GM19043 (cell line): Measurements from ENCODE around the gene TRMO.

Source experiments
- ATAC-seq: cut with Tn5 transposase; IDR thresholded peaks from one replicate; pipeline ENCODE4 v1.9.1; 2021; ENCODE audit warnings: low read depth; ENCODE audit not compliant: unreplicated experiment

The TRMO gene

DNA sequence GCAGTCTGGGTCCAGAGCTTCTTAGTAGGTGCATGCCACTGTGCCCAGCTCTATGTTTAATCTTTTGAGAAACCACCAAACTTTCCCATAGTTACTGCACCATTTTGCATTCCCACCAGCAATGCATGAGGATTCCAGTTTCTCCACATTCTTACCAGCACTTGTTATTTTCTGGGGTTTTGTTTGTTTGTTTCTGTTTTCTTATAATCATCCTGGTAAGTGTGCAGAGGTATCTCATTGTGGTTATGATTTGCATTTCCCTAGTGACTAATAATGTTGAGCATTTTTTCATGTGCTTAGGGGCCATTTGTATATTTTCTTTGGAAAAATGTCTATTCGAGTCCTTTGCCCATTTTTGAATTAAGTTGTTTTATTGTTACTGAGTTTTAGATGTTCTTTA lies 57.9 kb downstream of the TRMO start:
- ATAC-seq: no peak

DNA sequence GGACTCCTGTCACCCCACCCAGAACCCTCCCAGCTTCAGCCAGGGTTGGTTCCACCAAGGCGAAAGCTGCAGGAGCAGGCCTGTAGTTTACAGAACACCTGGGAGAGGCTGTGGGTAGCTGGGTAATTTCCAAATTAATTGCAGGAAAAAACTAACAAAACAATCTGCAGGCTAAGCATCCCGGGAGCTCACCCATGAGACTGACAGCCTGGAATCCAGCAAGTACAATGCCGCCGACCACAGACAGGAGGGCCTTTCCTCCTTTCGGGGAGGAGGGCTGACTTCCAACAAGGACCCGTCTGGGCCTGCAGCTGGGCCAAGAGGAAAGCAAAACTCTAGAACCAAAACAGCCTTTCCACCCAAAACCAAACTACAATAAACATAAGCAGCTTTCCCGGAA lies 59.0 kb downstream of the TRMO start:
- ATAC-seq: no peak

DNA sequence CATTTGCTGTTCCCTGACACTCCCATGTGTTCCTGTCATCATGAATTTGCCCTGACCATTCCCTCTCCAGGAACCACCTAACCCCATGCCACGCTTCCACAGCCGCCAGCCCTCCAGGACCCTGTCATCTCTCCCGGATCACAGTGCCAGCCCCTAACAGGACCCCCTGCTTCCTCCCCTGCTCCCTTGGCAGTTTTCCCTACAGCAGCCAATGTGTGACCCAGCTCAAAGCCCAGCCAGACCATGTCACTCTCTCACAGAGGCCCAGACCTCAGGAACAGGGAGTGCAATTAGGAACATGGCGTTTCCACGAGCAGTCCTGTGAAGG lies 61.2 kb downstream of the TRMO start:
- ATAC-seq: no peak

DNA sequence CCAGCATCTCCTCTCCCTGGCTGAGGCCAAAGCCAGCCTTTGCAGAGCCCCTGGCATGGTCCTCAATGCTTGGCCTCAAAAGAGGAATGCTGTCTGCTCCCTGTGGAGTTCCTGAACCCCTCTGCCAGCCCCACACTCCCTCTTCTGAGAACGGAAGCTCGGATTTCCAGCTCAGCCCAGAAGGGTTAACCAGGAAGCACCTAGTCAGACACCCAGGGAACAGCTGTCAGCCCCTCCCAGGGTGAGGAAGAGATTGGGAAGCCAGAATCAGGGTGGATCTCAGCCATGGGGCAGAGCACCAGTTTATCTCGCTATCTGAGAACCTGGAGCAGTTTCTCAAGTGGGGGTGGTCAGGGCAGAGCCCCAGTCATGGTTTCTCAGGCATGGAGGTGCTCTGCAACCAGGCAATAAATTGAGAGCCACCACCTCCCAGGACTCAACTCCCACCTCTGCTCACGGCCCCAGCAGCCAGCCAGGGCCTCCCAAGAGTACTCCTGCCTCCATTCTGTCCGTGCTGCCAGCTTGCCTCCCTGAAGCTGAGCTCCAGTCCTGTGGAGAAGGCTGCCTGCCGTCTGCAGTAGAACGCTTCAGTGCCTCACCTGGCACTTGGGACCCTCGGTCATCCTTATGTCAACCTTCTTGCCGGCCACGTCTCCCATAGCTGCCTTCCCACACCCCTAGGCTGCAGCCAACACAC lies 61.7 kb downstream of the TRMO start:
- ATAC-seq: no peak

DNA sequence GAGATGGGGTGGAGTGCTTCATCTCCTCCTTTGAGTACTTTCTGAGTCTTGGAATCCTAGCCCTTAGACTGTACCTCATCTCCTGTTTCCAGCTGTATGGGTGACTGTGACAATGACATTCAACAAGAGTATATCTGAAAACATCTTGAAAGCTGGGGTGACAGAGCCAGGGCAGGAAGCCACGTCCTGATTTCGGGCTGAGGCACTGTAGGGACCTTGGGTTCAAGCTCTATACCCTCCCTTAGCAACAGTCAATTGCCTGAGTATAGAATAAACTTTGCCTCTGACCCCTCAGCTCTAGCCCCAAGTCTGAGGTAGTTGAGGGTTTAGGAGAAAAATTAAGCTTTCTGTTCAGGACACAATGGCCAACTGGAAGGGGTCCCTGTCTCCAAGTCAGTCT lies 63.0 kb downstream of the TRMO start:
- no peak for ATAC-seq

DNA sequence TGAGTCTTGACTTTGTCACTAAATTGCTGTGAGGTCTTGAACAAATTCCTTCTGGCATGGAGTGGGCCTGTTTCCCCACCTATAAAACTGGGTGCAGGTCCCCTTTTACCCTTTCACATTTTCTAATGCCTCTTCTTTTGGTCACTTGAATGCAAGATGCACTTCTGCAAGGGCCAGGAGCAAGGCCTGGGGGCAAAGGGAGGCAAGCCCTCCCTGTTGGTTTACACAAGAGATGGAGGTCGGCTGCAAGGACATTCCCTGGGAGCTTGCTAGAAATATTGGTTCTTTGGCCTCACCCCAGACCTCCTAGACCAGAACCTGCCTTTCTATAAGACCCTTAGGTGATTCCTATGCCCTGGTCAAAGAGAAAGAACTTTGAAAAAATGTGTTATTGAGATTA lies 63.5 kb downstream of the TRMO start:
- ATAC-seq: no peak

DNA sequence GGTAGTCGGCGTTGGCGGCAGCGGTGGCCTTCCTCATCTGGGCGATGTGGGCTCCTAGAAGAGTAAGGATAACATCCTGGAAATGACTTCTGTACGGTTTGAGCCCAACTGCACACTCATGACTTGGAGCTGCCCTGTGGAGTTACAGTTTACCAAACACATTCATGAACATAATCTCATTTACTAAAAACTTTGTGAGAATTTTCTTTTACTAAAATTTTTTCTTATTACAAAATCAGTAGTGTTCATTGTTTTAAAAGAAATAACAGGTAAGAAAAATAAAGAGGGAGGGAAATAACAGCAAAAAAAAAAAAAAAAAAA lies 63.9 kb downstream of the TRMO start:
- ATAC-seq: no peak

DNA sequence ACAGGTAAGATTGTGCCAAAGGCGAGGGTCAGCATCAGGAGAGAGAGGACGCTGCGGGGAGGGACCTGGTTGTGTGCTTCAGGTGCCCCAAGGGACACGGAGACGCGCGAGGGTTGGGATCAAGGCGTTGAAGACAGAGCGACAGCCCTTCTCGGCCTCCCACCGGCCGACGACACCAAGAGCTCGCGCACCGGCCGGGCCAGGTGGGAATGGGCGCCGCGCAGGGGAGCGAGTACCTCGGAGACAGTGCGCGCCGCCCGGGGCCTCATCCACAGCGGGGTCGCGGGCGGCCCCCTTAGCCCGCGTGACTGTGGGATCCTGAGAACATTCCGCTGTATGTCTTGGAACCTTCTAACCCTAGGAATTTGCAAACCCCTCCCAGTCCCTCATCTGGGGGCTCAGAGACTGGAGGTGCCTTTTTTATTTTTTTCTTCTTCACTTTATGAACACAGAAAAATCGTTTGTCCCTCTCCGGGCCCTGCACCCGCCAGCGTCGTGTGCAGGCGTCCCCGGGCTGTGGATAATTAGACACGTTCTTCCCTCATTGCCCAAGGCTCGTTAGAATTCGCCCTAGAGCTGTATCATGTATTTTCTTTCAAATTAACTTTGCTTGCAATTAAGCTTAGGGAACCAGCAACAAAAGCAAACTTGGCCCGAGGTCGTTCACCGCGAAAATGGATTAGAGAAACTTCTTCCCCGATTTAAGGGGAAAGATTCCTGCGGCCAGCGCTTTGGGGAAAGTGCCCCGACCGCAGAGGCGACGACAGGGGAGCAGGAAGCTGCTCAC lies 64.5 kb downstream of the TRMO start:
- ATAC-seq: no peak

DNA sequence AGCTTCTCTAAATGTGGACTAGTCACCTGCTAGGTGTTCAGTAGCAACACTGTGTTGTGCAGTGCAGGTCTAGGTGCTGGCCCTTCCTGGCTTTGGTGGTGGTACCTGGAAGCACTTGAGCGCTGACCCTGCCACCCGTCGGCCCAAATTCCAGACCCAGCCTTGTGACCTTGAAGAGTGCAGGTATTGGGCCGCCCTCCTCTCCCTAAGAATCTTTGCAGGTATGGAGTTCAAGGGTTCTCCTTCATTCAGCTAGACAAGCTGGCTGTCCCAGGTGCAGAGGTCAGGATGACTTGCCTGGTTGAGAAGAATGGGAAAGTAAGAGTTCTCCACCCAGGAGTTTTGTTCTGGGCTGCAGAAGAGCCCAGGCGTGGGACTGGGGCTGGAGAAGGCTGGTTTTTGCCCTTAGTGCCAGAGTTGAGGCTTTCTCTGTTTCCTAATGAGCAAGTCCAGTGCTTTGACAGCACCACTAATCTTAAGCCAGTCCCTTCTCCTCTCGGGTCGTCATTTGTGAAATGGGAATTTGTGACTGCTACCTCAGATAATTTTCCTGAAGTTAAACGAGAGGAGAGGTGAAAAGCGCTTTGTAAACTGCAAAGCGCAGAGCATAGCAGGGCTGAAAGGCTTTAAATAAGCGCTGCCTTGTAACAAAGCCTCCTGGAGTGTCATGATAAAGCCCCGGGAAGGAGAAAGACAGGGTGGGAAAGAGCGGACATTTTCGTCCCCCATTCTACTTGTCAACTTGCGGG lies 65.3 kb downstream of the TRMO start:
- no peak for ATAC-seq

DNA sequence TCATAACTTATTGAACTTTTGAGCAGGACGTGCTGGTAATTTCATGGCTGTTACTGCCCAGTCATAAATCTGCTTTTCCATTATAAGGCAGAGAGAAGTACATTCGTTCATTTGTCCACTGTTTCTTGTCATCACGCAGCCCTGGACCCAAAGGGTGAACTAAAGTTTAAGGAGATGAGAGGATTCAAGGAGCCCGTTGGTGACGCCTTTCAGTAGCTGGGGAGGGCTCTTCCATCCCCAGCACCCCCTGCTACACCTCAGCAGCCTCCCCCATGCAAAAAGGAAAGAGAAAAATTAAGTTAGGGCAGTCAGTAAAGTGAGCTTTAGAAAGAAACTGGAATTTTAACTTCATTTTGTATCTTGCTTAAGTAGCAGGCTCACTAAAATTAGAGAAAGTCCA lies 66.4 kb downstream of the TRMO start:
- ATAC-seq: no peak

DNA sequence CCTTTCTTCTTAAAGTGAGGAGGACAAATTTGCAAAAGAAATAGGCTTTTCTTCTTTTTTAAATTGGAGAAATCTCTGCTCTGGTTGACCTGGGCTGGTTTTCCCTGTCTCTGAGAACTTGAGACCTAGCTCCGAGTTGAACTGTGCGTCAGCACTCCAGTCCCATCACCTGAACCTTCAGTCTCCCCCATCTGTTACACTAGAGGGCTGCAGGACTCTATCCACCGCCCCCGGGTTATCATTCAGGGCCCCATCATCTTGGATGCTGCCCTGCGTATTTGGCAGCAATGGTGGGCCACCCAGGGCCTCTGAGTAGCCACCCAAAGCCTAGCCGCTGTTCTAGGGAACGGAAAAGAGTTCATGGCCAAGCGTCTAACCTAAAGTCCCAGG lies 66.8 kb downstream of the TRMO start:
- ATAC-seq: no peak

DNA sequence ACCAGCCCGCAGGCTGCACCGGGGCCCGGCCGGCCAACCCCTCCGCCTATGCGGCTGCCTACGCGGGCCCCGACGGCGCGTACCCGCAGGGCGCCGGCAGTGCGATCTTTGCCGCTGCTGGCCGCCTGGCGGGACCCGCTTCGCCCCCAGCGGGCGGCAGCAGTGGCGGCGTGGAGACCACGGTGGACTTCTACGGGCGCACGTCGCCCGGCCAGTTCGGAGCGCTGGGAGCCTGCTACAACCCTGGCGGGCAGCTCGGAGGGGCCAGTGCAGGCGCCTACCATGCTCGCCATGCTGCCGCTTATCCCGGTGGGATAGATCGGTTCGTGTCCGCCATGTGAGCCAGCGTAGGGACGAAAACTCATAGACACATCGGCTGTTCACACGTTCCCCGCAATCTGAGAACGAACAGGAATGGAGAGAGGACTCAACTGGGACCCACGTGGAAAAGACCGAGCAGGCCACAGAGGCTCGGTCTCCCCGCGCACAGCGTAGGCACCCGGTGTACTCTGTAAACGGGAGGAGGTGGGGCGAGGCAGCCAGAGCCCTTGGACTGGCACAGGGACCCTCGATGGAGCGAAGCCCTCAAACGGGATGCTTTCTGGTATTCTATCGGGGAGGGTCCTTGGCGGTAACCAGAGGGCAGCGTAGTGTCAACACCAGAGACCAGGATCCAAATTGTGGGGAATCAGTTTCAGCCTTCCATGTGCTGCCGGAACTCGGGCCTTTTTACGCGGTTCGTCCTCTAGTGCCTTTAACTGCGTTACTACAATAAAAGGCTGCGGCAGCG lies 67.4 kb downstream of the TRMO start:
- ATAC-seq: no peak
